ENCODE data around the gene GNAI1. TPM values are rescaled to one million over a fixed set of nuclear protein-coding genes. Genes with fewer than 3 reads are reported as not detected.

The GNAI1 gene
- total and polyA plus RNA-seq, 4 donors = 8.9 to 38.7 (median 20.9) TPM

GRCh38 chr7:80218723-80219122 is 84.1 kb downstream of the GNAI1 start:
- 37% methylated on average over 3 of the region's 3 CpGs for WGBS

GRCh38 chr7:80220022-80220634 is 85.5 kb downstream of the GNAI1 start:
- Histone ChIP-seq H3K4me1 (ENCODE audit: control insufficient read depth in 4 of 4, insufficient read depth in 4 of 4, low read length in 3 of 4) (peaks cover 3 to 14% (median 10%) of the 10 kb centered on the region in 4 donors), H3K9ac (ENCODE audit: low read depth in 1 of 2, low read length in 2 of 2) (no peak overlapping the region), H3K36me3 (ENCODE audit: control insufficient read depth in 4 of 4, insufficient read depth in 3 of 4, low read depth in 1 of 4, low read length in 3 of 4) (no peaks in the 10 kb centered on the region), H3K4me3 (ENCODE audit: low read depth in 1 of 3, low read length in 3 of 3) (no peak overlapping the region), H3K27me3 (ENCODE audit: control insufficient read depth in 4 of 4, insufficient read depth in 4 of 4, low read length in 3 of 4) (no peaks in the 10 kb centered on the region), H3K27ac (ENCODE audit: low read depth in 1 of 2, low read length in 2 of 2) (no peak overlapping the region), H3K9me3 (ENCODE audit: control insufficient read depth in 4 of 4, low read length in 3 of 4) (no peaks in the 10 kb centered on the region)
- no peak for DNase-seq (ENCODE audit: low spot score)
- TF ChIP-seq NR2F2 (IDR thresholded peaks at IDR 0.05) (no peak), FOXA2 (IDR thresholded peaks at IDR 0.05) (no peak), RXRA (IDR thresholded peaks at IDR 0.05) (no peak), GABPA (IDR thresholded peaks at IDR 0.05 in 1 of 2, conservative IDR thresholded peaks at IDR 0.05 in 1 of 2) (no peak), YY1 (IDR thresholded peaks at IDR 0.05) (no peak)
- TF ChIP-seq, protein P1, sequence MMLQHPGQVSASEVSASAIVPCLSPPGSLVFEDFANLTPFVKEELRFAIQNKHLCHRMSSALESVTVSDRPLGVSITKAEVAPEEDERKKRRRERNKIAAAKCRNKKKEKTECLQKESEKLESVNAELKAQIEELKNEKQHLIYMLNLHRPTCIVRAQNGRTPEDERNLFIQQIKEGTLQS (IDR thresholded peaks at IDR 0.05) = no peak
- TF ChIP-seq, protein P2, sequence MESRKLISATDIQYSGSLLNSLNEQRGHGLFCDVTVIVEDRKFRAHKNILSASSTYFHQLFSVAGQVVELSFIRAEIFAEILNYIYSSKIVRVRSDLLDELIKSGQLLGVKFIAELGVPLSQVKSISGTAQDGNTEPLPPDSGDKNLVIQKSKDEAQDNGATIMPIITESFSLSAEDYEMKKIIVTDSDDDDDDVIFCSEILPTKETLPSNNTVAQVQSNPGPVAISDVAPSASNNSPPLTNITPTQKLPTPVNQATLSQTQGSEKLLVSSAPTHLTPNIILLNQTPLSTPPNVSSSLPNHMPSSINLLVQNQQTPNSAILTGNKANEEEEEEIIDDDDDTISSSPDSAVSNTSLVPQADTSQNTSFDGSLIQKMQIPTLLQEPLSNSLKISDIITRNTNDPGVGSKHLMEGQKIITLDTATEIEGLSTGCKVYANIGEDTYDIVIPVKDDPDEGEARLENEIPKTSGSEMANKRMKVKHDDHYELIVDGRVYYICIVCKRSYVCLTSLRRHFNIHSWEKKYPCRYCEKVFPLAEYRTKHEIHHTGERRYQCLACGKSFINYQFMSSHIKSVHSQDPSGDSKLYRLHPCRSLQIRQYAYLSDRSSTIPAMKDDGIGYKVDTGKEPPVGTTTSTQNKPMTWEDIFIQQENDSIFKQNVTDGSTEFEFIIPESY (IDR thresholded peaks at IDR 0.05) = no peak
- 98% methylated on average over 6 of the region's 6 CpGs for WGBS

More at GRCh38 chr7:80218723-80219122, 84.1 kb downstream of the GNAI1 start:
- no peak overlapping the region for H3K9ac ChIP-seq (ENCODE audit: low read depth in 1 of 2, low read length in 2 of 2)
- no peak overlapping the region for H3K4me3 ChIP-seq (ENCODE audit: low read depth in 1 of 3, low read length in 3 of 3)
- no peaks in the 10 kb centered on the region for H3K9me3 ChIP-seq (ENCODE audit: control insufficient read depth in 4 of 4, low read length in 3 of 4)
- no peak overlapping the region for H3K27ac ChIP-seq (ENCODE audit: low read depth in 1 of 2, low read length in 2 of 2)
- no peaks in the 10 kb centered on the region for H3K27me3 ChIP-seq (ENCODE audit: control insufficient read depth in 4 of 4, insufficient read depth in 4 of 4, low read length in 3 of 4)
- DNase-seq (ENCODE audit: low spot score) = no peak
- peaks cover 3 to 14% (median 10%) of the 10 kb centered on the region in 4 donors for H3K4me1 ChIP-seq (ENCODE audit: control insufficient read depth in 4 of 4, insufficient read depth in 4 of 4, low read length in 3 of 4)
- H3K36me3 ChIP-seq (ENCODE audit: control insufficient read depth in 4 of 4, insufficient read depth in 3 of 4, low read depth in 1 of 4, low read length in 3 of 4) = no peaks in the 10 kb centered on the region
- TF ChIP-seq FOXA1 (IDR thresholded peaks at IDR 0.05) (peak; percentile 48), RXRA (IDR thresholded peaks at IDR 0.05) (peak in 1 of 2 donors; percentile 20), YY1 (IDR thresholded peaks at IDR 0.05) (no peak), SP1 (IDR thresholded peaks at IDR 0.05) (peak; percentile 14), RAD21 (IDR thresholded peaks at IDR 0.05) (no peak), JUND (IDR thresholded peaks at IDR 0.05) (peak in 1 of 2 donors; percentile 68), FOXA2 (IDR thresholded peaks at IDR 0.05) (peak; percentile 69)
- TF ChIP-seq, protein P3, sequence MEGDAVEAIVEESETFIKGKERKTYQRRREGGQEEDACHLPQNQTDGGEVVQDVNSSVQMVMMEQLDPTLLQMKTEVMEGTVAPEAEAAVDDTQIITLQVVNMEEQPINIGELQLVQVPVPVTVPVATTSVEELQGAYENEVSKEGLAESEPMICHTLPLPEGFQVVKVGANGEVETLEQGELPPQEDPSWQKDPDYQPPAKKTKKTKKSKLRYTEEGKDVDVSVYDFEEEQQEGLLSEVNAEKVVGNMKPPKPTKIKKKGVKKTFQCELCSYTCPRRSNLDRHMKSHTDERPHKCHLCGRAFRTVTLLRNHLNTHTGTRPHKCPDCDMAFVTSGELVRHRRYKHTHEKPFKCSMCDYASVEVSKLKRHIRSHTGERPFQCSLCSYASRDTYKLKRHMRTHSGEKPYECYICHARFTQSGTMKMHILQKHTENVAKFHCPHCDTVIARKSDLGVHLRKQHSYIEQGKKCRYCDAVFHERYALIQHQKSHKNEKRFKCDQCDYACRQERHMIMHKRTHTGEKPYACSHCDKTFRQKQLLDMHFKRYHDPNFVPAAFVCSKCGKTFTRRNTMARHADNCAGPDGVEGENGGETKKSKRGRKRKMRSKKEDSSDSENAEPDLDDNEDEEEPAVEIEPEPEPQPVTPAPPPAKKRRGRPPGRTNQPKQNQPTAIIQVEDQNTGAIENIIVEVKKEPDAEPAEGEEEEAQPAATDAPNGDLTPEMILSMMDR (IDR thresholded peaks at IDR 0.05; ENCODE audit: low read depth, low read length, missing input control) = no peak

DNA sequence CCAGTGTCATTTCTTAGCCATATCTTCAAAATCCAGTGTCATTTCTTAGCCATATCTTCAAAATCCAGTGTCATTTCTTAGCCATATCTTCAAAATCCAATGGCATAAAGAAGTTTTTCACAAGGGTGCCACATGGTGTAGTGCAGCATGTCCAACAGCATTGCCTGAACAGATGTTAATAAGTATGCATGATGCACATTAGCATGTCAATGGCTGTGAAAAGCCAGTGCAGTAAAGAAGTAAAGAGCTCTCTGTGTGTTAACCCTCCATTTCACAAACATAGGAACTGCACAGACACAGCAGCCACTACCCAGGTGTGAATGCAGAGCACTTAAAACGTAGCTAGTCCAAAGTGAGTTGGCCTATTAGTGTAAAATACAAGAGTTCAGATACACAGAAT is 89.8 kb downstream of the GNAI1 start:
- no peak overlapping the region for H3K27ac ChIP-seq (ENCODE audit: low read depth in 1 of 2, low read length in 2 of 2)
- DNase-seq (ENCODE audit: low spot score) = no peak
- 92% methylated on average over 1 of the region's 1 CpG for WGBS
- no peaks in the 10 kb centered on the region for H3K9me3 ChIP-seq (ENCODE audit: control insufficient read depth in 4 of 4, low read length in 3 of 4)
- no peak overlapping the region for H3K4me3 ChIP-seq (ENCODE audit: low read depth in 1 of 3, low read length in 3 of 3)
- no peak overlapping the region for H3K9ac ChIP-seq (ENCODE audit: low read depth in 1 of 2, low read length in 2 of 2)
- TF ChIP-seq, protein P3 (IDR thresholded peaks at IDR 0.05; ENCODE audit: low read depth, low read length, missing input control) = no peak
- TF ChIP-seq RXRA (IDR thresholded peaks at IDR 0.05) (no peak), GABPA (IDR thresholded peaks at IDR 0.05 in 1 of 2, conservative IDR thresholded peaks at IDR 0.05 in 1 of 2) (no peak), YY1 (IDR thresholded peaks at IDR 0.05) (no peak), FOXA2 (IDR thresholded peaks at IDR 0.05) (no peak), HNF4G (IDR thresholded peaks at IDR 0.05) (no peak)
- TF ChIP-seq, protein P4, sequence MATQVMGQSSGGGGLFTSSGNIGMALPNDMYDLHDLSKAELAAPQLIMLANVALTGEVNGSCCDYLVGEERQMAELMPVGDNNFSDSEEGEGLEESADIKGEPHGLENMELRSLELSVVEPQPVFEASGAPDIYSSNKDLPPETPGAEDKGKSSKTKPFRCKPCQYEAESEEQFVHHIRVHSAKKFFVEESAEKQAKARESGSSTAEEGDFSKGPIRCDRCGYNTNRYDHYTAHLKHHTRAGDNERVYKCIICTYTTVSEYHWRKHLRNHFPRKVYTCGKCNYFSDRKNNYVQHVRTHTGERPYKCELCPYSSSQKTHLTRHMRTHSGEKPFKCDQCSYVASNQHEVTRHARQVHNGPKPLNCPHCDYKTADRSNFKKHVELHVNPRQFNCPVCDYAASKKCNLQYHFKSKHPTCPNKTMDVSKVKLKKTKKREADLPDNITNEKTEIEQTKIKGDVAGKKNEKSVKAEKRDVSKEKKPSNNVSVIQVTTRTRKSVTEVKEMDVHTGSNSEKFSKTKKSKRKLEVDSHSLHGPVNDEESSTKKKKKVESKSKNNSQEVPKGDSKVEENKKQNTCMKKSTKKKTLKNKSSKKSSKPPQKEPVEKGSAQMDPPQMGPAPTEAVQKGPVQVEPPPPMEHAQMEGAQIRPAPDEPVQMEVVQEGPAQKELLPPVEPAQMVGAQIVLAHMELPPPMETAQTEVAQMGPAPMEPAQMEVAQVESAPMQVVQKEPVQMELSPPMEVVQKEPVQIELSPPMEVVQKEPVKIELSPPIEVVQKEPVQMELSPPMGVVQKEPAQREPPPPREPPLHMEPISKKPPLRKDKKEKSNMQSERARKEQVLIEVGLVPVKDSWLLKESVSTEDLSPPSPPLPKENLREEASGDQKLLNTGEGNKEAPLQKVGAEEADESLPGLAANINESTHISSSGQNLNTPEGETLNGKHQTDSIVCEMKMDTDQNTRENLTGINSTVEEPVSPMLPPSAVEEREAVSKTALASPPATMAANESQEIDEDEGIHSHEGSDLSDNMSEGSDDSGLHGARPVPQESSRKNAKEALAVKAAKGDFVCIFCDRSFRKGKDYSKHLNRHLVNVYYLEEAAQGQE (IDR thresholded peaks at IDR 0.05) = no peak
- H3K27me3 ChIP-seq (ENCODE audit: control insufficient read depth in 4 of 4, insufficient read depth in 4 of 4, low read length in 3 of 4) = no peaks in the 10 kb centered on the region
- peaks cover 3 to 10% (median 8%) of the 10 kb centered on the region in 4 donors for H3K4me1 ChIP-seq (ENCODE audit: control insufficient read depth in 4 of 4, insufficient read depth in 4 of 4, low read length in 3 of 4)
- no peaks in the 10 kb centered on the region for H3K36me3 ChIP-seq (ENCODE audit: control insufficient read depth in 4 of 4, insufficient read depth in 3 of 4, low read depth in 1 of 4, low read length in 3 of 4)
